Measurements from ENCODE around the gene NRXN3.

NRXN3 gene

DNA sequence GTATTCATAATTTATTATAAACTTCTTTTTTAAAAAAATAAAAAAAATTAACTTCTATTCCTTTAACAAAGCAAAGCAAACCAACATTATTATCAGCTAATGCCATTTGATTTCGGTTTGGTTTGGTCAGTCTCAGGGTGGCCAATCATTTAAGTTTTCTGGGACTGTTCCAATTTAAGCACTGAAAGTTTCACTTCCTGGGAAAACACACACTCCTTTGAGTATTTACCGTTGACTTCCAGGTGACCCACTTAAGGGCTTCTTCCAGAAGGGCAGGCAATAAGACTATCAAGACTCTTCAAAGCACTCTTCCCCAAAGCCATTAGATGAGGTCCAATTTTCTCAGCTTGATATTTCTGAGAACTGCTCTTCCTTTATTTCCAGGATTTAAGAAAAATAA, 1187.1 kb downstream of the NRXN3 start:
- Mint-ChIP-seq H3K4me3 (no peak overlapping the region), H3K27ac (no peak overlapping the region), H3K9me3 (no peaks in the 10 kb centered on the region), H3K27me3 (ENCODE audit: low read depth) (no peaks in the 10 kb centered on the region), H3K36me3 (ENCODE audit: low read depth) (no peaks in the 10 kb centered on the region), H3K4me1 (ENCODE audit: low read depth) (no peaks in the 10 kb centered on the region)

DNA sequence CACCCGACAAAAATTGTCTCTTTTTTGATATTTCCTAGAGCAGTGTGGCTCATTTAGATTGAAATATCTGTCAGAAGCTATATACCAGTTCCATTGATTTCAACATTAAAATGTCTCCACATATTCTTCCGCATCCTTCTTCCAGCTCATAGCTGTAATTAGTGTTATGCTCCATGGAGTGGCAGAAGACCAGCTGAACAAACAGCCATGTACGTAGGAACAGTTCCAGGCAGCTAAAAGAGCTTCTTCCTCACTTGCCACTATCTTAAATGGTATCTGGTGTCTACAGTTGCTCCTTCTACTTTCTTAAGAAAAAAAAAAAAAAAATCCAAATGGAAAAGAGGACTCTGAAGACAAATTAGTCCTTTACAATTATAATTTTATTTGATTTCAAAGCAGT, 1193.1 kb downstream of the NRXN3 start:
- no peaks in the 10 kb centered on the region for H3K4me1 Mint-ChIP-seq (ENCODE audit: low read depth)
- H3K4me3 Mint-ChIP-seq = no peak overlapping the region
- H3K27me3 Mint-ChIP-seq (ENCODE audit: low read depth) = no peaks in the 10 kb centered on the region
- no peaks in the 10 kb centered on the region for H3K36me3 Mint-ChIP-seq (ENCODE audit: low read depth)
- no peak overlapping the region for H3K27ac Mint-ChIP-seq
- peaks cover 3% of the 10 kb centered on the region for H3K9me3 Mint-ChIP-seq

DNA sequence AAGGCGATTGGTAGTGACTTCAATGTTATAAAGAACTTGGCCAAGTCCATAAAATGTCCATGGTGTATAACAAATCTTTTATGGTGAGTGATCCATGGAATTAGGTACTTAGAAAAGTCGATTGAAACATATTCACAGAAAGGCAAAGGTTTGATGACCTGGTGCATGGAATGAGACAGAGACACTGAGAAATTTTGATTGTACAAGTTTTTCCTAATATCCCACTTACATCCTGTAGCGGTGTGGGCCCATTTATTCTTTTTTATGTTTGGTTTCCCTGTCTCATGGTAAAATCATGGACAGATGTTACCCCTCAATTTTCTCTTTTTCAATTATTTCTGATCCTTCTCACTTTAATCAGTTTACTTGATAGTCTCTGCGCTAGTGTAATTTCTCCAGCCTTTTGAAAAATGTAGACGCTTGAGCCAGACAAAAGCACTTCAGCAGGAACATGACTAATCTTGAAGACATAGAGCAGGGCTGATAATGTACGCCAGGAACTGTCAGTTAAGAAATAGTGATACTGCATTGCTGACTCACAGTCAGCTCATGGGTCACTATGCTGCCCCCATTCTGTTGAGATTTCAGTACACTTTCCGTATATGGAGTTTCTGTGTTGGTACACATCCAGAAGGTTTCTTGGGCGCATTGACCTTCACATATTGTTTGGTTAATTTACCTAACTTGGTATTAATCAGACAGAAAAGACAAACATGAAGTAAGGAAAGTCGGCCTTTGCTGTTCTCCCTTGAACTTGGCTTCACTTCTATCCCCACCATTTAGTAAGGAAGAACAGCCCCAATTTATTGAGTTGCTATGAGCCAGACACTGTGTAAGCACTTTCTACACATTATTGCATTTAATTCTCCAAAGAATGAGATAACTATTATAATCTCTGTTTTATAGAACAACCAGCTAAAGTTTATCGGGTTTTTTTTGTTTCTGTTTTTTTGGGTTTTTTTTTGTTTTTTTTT, 1199.5 kb downstream of the NRXN3 start:
- Mint-ChIP-seq H3K27me3 (ENCODE audit: low read depth) (no peaks in the 10 kb centered on the region), H3K4me3 (no peak overlapping the region)

GRCh38 chr14:79370969-79371368, 1200.8 kb downstream of the NRXN3 start:
- Mint-ChIP-seq H3K9me3 (peaks cover 15% of the 10 kb centered on the region), H3K27ac (no peak overlapping the region), H3K36me3 (ENCODE audit: low read depth) (no peaks in the 10 kb centered on the region), H3K27me3 (ENCODE audit: low read depth) (no peaks in the 10 kb centered on the region), H3K4me3 (no peak overlapping the region), H3K4me1 (ENCODE audit: low read depth) (no peaks in the 10 kb centered on the region)

More for the DNA sequence above, 1199.5 kb downstream of the NRXN3 start:
- Mint-ChIP-seq H3K36me3 (ENCODE audit: low read depth) (no peaks in the 10 kb centered on the region), H3K27ac (no peak overlapping the region), H3K9me3 (peaks cover 10% of the 10 kb centered on the region), H3K4me1 (ENCODE audit: low read depth) (no peaks in the 10 kb centered on the region)

DNA sequence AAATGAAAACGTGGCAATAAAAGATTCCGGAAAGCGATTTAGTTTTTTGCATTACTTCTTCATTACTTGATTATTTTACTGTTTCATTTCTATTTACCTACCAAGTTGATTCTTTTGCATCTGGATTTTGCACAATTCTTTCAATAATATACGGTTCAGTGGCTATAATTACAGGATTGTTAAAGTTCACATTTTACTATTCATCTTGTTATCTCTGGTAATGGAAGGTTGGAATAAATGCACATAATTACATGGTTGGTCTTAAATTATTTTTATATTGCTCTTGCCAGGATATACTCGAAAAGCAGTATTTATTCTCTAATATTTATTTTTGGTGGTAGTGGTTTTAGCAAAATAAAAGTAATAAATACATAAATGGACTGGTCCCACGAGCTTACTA, 1203.3 kb downstream of the NRXN3 start:
- Mint-ChIP-seq H3K27ac (no peak overlapping the region), H3K9me3 (peaks cover 15% of the 10 kb centered on the region), H3K27me3 (ENCODE audit: low read depth) (no peaks in the 10 kb centered on the region), H3K36me3 (ENCODE audit: low read depth) (no peaks in the 10 kb centered on the region), H3K4me3 (no peak overlapping the region), H3K4me1 (ENCODE audit: low read depth) (no peaks in the 10 kb centered on the region)

- Mint-ChIP-seq H3K27me3 (ENCODE audit: low read depth) (no peaks in the 10 kb centered on the region), H3K4me1 (ENCODE audit: low read depth) (no peaks in the 10 kb centered on the region), H3K4me3 (no peak overlapping the region), H3K27ac (no peak overlapping the region), H3K36me3 (ENCODE audit: low read depth) (no peaks in the 10 kb centered on the region), H3K9me3 (peaks cover 11% of the 10 kb centered on the region)
These were observed 1205.2 kb downstream of the NRXN3 start for GRCh38 chr14:79375356-79375755.

GRCh38 chr14:79376557-79376956, 1206.4 kb downstream of the NRXN3 start:
- H3K27me3 Mint-ChIP-seq (ENCODE audit: low read depth) = no peaks in the 10 kb centered on the region
- no peaks in the 10 kb centered on the region for H3K36me3 Mint-ChIP-seq (ENCODE audit: low read depth)
- no peak overlapping the region for H3K27ac Mint-ChIP-seq
- H3K4me3 Mint-ChIP-seq = no peak overlapping the region
- peaks cover 14% of the 10 kb centered on the region for H3K9me3 Mint-ChIP-seq
- no peaks in the 10 kb centered on the region for H3K4me1 Mint-ChIP-seq (ENCODE audit: low read depth)

- H3K4me3 Mint-ChIP-seq = no peak overlapping the region
- no peaks in the 10 kb centered on the region for H3K4me1 Mint-ChIP-seq (ENCODE audit: low read depth)
- no peaks in the 10 kb centered on the region for H3K27me3 Mint-ChIP-seq (ENCODE audit: low read depth)
- peaks cover 12% of the 10 kb centered on the region for H3K9me3 Mint-ChIP-seq
- H3K36me3 Mint-ChIP-seq (ENCODE audit: low read depth) = no peaks in the 10 kb centered on the region
- no peak overlapping the region for H3K27ac Mint-ChIP-seq
These were observed 1207.8 kb downstream of the NRXN3 start for GRCh38 chr14:79378020-79378419.

DNA sequence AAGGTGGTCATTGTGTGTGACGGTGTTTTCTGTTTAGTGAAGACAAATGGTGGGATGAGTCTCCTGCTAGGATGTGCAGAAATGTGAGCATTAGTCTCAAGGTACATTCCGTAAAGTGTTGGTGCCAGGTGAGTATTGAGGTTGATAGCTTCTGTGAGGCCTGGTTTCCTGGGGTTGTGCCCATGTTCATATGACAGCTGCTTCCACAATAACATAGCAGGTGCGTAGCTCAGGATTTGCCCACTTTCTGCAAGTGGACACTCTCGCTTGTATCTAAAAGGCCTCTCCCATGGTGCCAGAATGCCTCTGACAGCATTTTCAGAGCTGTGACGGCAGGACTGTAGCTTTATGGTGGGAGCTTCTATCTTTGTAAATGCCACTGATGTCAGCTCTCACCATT, 1209.1 kb downstream of the NRXN3 start:
- Mint-ChIP-seq H3K4me3 (no peak overlapping the region), H3K36me3 (ENCODE audit: low read depth) (no peaks in the 10 kb centered on the region)

GRCh38 chr14:79383031-79383430, 1212.9 kb downstream of the NRXN3 start:
- Mint-ChIP-seq H3K27me3 (ENCODE audit: low read depth) (no peaks in the 10 kb centered on the region), H3K36me3 (ENCODE audit: low read depth) (no peaks in the 10 kb centered on the region), H3K9me3 (peaks cover 11% of the 10 kb centered on the region), H3K4me1 (ENCODE audit: low read depth) (no peaks in the 10 kb centered on the region), H3K4me3 (no peak overlapping the region), H3K27ac (no peak overlapping the region)

More for the DNA sequence above, 1209.1 kb downstream of the NRXN3 start:
- Mint-ChIP-seq H3K27me3 (ENCODE audit: low read depth) (no peaks in the 10 kb centered on the region), H3K27ac (no peak overlapping the region), H3K9me3 (peaks cover 12% of the 10 kb centered on the region), H3K4me1 (ENCODE audit: low read depth) (no peaks in the 10 kb centered on the region)

DNA sequence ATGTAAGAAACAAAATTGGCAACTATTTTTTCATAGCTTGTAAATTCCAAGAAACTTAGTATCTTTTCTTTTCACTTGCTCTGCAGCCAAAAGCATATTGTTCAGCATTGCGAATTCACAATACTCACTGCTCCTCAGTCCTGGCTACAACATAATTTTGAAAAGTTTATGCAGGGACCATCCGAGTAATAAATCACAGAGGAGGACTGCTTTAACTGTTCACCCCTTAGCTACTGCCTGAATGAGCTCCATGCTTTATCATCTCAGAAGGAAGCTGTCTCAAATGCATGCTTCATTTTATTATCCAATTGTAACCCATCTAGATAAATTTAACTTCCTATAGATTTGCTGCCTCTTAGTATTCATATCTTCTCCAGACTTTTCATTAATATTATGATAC, 1213.3 kb downstream of the NRXN3 start:
- Mint-ChIP-seq H3K9me3 (peaks cover 11% of the 10 kb centered on the region), H3K4me1 (ENCODE audit: low read depth) (no peaks in the 10 kb centered on the region), H3K27ac (no peak overlapping the region), H3K27me3 (ENCODE audit: low read depth) (no peaks in the 10 kb centered on the region), H3K4me3 (no peak overlapping the region), H3K36me3 (ENCODE audit: low read depth) (no peaks in the 10 kb centered on the region)

GRCh38 chr14:79395061-79395460, 1224.9 kb downstream of the NRXN3 start:
- Mint-ChIP-seq H3K9me3 (peaks cover 4% of the 10 kb centered on the region), H3K27me3 (ENCODE audit: low read depth) (no peaks in the 10 kb centered on the region), H3K27ac (no peak overlapping the region), H3K36me3 (ENCODE audit: low read depth) (no peaks in the 10 kb centered on the region), H3K4me1 (ENCODE audit: low read depth) (no peaks in the 10 kb centered on the region), H3K4me3 (no peak overlapping the region)

- no peak overlapping the region for H3K27ac Mint-ChIP-seq
- no peak overlapping the region for H3K4me3 Mint-ChIP-seq
- H3K36me3 Mint-ChIP-seq (ENCODE audit: low read depth) = no peaks in the 10 kb centered on the region
- no peaks in the 10 kb centered on the region for H3K27me3 Mint-ChIP-seq (ENCODE audit: low read depth)
- H3K4me1 Mint-ChIP-seq (ENCODE audit: low read depth) = no peaks in the 10 kb centered on the region
- no peaks in the 10 kb centered on the region for H3K9me3 Mint-ChIP-seq
These were observed 1234.8 kb downstream of the NRXN3 start for GRCh38 chr14:79404874-79405511.

DNA sequence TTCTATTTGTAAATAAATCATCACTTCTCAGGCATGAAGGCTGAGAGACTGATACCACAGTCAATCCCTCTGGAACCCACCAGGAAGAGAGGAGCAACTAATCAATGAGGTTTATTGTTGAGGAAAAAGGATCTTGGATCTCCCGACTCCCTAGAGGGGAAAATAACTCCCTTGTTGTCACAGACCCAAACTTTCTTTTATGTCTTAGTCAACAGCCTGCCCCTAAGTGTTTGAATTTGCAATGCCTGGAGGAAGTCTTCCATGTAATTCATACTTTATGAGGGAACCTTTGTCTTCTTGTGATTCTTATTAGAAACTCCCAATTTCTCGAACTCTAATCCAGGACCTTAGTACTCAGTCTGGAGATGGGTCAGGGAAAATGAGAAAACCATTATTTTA, 1235.3 kb downstream of the NRXN3 start:
- Mint-ChIP-seq H3K27me3 (ENCODE audit: low read depth) (no peaks in the 10 kb centered on the region), H3K36me3 (ENCODE audit: low read depth) (no peaks in the 10 kb centered on the region), H3K4me3 (no peak overlapping the region), H3K9me3 (no peaks in the 10 kb centered on the region), H3K27ac (no peak overlapping the region), H3K4me1 (ENCODE audit: low read depth) (no peaks in the 10 kb centered on the region)

DNA sequence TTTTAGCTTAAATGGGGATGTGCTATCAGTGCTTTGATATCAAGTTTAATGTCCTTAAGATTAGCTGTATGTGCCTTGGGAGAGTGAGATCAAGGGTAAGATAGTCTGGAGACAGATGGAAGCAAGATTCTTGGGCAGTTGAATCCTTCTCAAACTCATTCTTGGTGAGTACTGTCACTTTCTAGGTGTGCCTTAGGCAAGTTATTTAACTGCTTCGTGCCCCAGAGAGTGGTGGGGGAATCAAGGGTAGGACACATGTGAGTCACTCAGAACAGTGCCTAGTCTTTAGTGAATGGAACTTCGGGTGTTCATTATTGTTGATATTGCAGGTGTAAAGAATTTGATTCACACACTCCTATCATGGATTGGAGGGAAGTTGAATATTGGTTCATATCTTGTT, 1237.4 kb downstream of the NRXN3 start:
- Mint-ChIP-seq H3K9me3 (no peaks in the 10 kb centered on the region), H3K36me3 (ENCODE audit: low read depth) (no peaks in the 10 kb centered on the region), H3K4me1 (ENCODE audit: low read depth) (no peaks in the 10 kb centered on the region), H3K27me3 (ENCODE audit: low read depth) (no peaks in the 10 kb centered on the region), H3K4me3 (no peak overlapping the region), H3K27ac (no peak overlapping the region)
